Neural progenitor cell (in vitro differentiated cells): Measurements from ENCODE around the gene ZNF773.

Experiments used
- EZH2 ChIP-seq: fragments of 200-600 bp; sonication (generic); IDR thresholded peaks from 2 replicates; pipeline ENCODE4 v1.6.1; 2017; ENCODE audit warnings: antibody characterized with exemption, mild to moderate bottlenecking, moderate library complexity
- TF ChIP-seq, protein P1 (sequence below): fragments of 200-600 bp; sonication (generic); IDR thresholded peaks from 2 replicates; pipeline ENCODE4 v1.5.1; 2017; ENCODE audit warnings: antibody characterized with exemption, mild to moderate bottlenecking

DNA sequence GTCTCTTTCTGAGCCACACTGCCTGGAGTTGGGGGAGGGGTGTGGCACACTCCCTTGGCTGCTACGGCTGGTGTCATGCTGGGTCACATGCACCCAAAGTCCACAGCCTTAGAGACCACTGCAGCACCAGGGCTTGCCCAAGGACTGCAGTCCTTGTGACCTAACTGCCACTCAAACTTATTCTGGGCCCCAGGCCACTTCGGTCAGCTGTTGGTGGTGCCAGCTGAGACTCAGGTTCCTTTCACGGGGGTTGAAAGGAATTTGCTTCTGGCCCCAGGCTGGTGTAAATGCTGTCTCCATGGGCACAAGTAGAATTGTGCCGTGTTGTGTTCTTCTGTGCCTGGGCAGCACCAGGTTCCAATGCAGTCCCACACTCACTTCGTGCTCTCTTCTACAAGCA, 33.2 kb upstream of the ZNF773 start:
- TF ChIP-seq, protein P1, sequence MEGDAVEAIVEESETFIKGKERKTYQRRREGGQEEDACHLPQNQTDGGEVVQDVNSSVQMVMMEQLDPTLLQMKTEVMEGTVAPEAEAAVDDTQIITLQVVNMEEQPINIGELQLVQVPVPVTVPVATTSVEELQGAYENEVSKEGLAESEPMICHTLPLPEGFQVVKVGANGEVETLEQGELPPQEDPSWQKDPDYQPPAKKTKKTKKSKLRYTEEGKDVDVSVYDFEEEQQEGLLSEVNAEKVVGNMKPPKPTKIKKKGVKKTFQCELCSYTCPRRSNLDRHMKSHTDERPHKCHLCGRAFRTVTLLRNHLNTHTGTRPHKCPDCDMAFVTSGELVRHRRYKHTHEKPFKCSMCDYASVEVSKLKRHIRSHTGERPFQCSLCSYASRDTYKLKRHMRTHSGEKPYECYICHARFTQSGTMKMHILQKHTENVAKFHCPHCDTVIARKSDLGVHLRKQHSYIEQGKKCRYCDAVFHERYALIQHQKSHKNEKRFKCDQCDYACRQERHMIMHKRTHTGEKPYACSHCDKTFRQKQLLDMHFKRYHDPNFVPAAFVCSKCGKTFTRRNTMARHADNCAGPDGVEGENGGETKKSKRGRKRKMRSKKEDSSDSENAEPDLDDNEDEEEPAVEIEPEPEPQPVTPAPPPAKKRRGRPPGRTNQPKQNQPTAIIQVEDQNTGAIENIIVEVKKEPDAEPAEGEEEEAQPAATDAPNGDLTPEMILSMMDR = no peak
- TF ChIP-seq EZH2 = no peak
